ENCODE data around the gene REXO1.

Gene REXO1

GRCh38 chr19:1767464-1767933 lies 80.8 kb downstream of the REXO1 start:
- no peak for DNase-seq (ENCODE audit: low read depth, low spot score)

- no peak for DNase-seq (ENCODE audit: low read depth, low spot score)
These were observed 81.4 kb downstream of the REXO1 start for GRCh38 chr19:1766800-1767352.

GRCh38 chr19:1765904-1766799 lies 82.1 kb downstream of the REXO1 start:
- no peak for DNase-seq (ENCODE audit: low read depth, low spot score)

Measured in brain pericyte (primary cell).